A549 (cell line): ENCODE results near the gene RNH1. TPM values are rescaled to one million over a fixed set of nuclear protein-coding genes. Genes with fewer than 3 reads are reported as not detected.

Experiments used
- ATAC-seq, 2 experiments: fragments of 200-7000 bp in 1 of 2; fragments of >200 bp in 1 of 2; cut with Nextera tagmentation in 1 of 2; cut with Tn5 transposase in 1 of 2; 3 replicates each; pipeline versions ENCODE4 v1.8.0 to v1.9.1; 2018 to 2020; ENCODE audit warnings: mild to moderate bottlenecking in 1 of 2, moderate library complexity in 1 of 2
- CTCF ChIA-PET: fragments of 300-600 bp; sonication (Branson Sonifier 250); formaldehyde crosslinking; extraction: SDS; loops from one replicate; lab custom pipeline; 2021; ENCODE audit warnings: antibody characterized with exemption, inconsistent platforms; lab: Yijun Ruan, JAX
- POLR2A ChIA-PET: fragments of 350-600 bp; formaldehyde crosslinking; extraction: SDS; loops from one replicate; lab custom pipeline; 2021; ENCODE audit warnings: antibody characterized with exemption, inconsistent platforms; lab: Yijun Ruan, JAX
- DNase-seq, 2 experiments: peaks; one replicate each; pipeline versions ENCODE4 v3.0.0 to v3.0.0-alpha.2; 2011 to 2016; ENCODE audit warnings: low read depth in 1 of 2, low spot score in 1 of 2
- FAIRE-seq: peaks from 2 replicates; lab custom pipeline; 2011; peaks lifted over from hg19 to GRCh38; lab: Jason Lieb, UNC
- H3K27ac ChIP-seq, 2 experiments: fragments of >200 bp; sonication (Bioruptor Twin); formaldehyde crosslinking; 3 replicates each; pipeline ENCODE4 v1.5.1; 2016 to 2017
- H3K4me1 ChIP-seq: fragments of >200 bp; sonication (Bioruptor Twin); formaldehyde crosslinking; 3 replicates; pipeline ENCODE4 v1.6.1; 2016
- H3K4me2 ChIP-seq: fragments of >200 bp; sonication (Bioruptor Twin); formaldehyde crosslinking; 3 replicates; pipeline ENCODE4 v1.6.1; 2016
- H3K4me3 ChIP-seq: fragments of >200 bp; sonication (Bioruptor Twin); formaldehyde crosslinking; 3 replicates; pipeline ENCODE4 v1.5.1; 2016
- H3K9me3 ChIP-seq: fragments of >200 bp; sonication (Bioruptor Twin); formaldehyde crosslinking; 3 replicates; pipeline ENCODE4 v1.6.1; 2016
- BHLHE40 ChIP-seq: IDR thresholded peaks from 2 replicates; pipeline ENCODE4 v1.6.1; 2012; ENCODE audit warnings: low read depth, low read length, inconsistent platforms
- CEBPB ChIP-seq, 2 experiments: fragments of >200 bp in 1 of 2; sonication (Bioruptor Twin) in 1 of 2; formaldehyde crosslinking in 1 of 2; IDR thresholded peaks; 2 replicates each; pipeline ENCODE4 v1.6.1; 2012 to 2016
- CHD2 ChIP-seq: fragments of 150-350 bp; IDR thresholded peaks from 2 replicates; pipeline ENCODE4 v1.6.1; 2014; ENCODE audit warnings: low read length; ENCODE audit not compliant: partially characterized antibody
- EHMT2 ChIP-seq: fragments of 200-600 bp; sonication (generic); IDR thresholded peaks from 2 replicates; pipeline ENCODE4 v1.6.1; 2016; ENCODE audit warnings: antibody characterized with exemption, low read depth, mild to moderate bottlenecking, moderate library complexity
- FOXS1 ChIP-seq: fragments of 250-450 bp; sonication (Bioruptor Pico); IDR thresholded peaks from 2 replicates; pipeline ENCODE4 v1.5.0; 2020; ENCODE audit warnings: mild to moderate bottlenecking, moderate library complexity
- GATA3 ChIP-seq: IDR thresholded peaks from 2 replicates; pipeline ENCODE4 v1.6.1; 2012; ENCODE audit warnings: borderline replicate concordance
- HDAC2 ChIP-seq: fragments of 200-600 bp; sonication (generic); IDR thresholded peaks from 2 replicates; pipeline ENCODE4 v1.6.1; 2016
- HMGXB4 ChIP-seq: fragments of 250-450 bp; sonication (Bioruptor Pico); IDR thresholded peaks from 2 replicates; pipeline ENCODE4 v1.5.0; 2021; ENCODE audit warnings: mild to moderate bottlenecking, moderate library complexity, borderline replicate concordance
- HOXB13 ChIP-seq: fragments of 250-450 bp; sonication (Bioruptor Pico); IDR thresholded peaks from 2 replicates; pipeline ENCODE4 v1.5.0; 2020; ENCODE audit warnings: low read depth, mild to moderate bottlenecking, moderate library complexity
- HOXB5 ChIP-seq: fragments of 250-450 bp; sonication (Bioruptor Pico); IDR thresholded peaks from 2 replicates; pipeline ENCODE4 v1.5.0; 2020; ENCODE audit warnings: mild to moderate bottlenecking, moderate library complexity
- JUN ChIP-seq, 2 experiments: fragments of >200 bp; sonication (Bioruptor Twin); formaldehyde crosslinking; IDR thresholded peaks; 2 replicates in 1 of 2; 3 replicates in 1 of 2; pipeline ENCODE4 v1.6.1; 2016 to 2017
- JUNB ChIP-seq: fragments of >200 bp; sonication (Bioruptor Twin); formaldehyde crosslinking; IDR thresholded peaks from 2 replicates; pipeline ENCODE4 v1.6.1; 2016
- MAX ChIP-seq: IDR thresholded peaks from 2 replicates; pipeline ENCODE4 v1.6.1; 2012
- NR3C1 ChIP-seq: fragments of >200 bp; sonication (Bioruptor Twin); formaldehyde crosslinking; IDR thresholded peaks from 3 replicates; pipeline ENCODE4 v1.6.1; 2017
- PHF8 ChIP-seq: fragments of 200-600 bp; sonication (generic); IDR thresholded peaks from 2 replicates; pipeline ENCODE4 v1.6.1; 2016; ENCODE audit warnings: low read depth, mild to moderate bottlenecking, antibody characterized with exemption, moderate library complexity, borderline replicate concordance
- RCOR1 ChIP-seq: fragments of 150-350 bp; IDR thresholded peaks from 2 replicates; pipeline ENCODE4 v1.6.1; 2014; ENCODE audit warnings: antibody characterized with exemption, low read length, low read depth
- TFCP2L1 ChIP-seq: fragments of 250-450 bp; sonication (Bioruptor Pico); IDR thresholded peaks from 2 replicates; pipeline ENCODE4 v1.5.0; 2021; ENCODE audit warnings: mild to moderate bottlenecking
- ZC3H11A ChIP-seq: fragments of 450-650 bp; IDR thresholded peaks from 2 replicates; pipeline ENCODE4 v1.6.1; 2014; ENCODE audit warnings: antibody characterized with exemption, mild to moderate bottlenecking
- ZNF302 ChIP-seq: fragments of 250-450 bp; sonication (Bioruptor Pico); IDR thresholded peaks from 2 replicates; pipeline ENCODE4 v1.9.0; 2021; ENCODE audit warnings: inconsistent platforms, mild to moderate bottlenecking, moderate library complexity
- ZSCAN20 ChIP-seq: fragments of 250-450 bp; sonication (Bioruptor Pico); IDR thresholded peaks from 2 replicates; pipeline ENCODE4 v1.8.0; 2022; ENCODE audit warnings: mild to moderate bottlenecking, moderate library complexity
- WGBS: methylation state at CpG from one replicate; pipeline ENCODE4 v1.1.6; 2017; ENCODE audit errors: missing lambda C conversion rate; 5-methylcytosine and 5-hydroxymethylcytosine counted together
- polyA plus RNA-seq, 4 experiments: library from polyadenylated mRNA; depleted of rRNA in 3 of 4; stranded (reverse); fragments of >200 nt; fragmentation: RNase III in 1 of 4; extraction: RNeasy Plus Mini Kit Qiagen cat#74134 plus additional on column Dnase treatment in 1 of 4; gene quantifications; 2 replicates in 3 of 4; 3 replicates in 1 of 4; pipeline ENCODE4 v1.2.3, GENCODE V29; 2011 to 2017
- TF ChIP-seq, protein P1 (sequence below): fragments of 450-650 bp; IDR thresholded peaks from 2 replicates; pipeline ENCODE4 v1.6.1; 2014; ENCODE audit warnings: antibody characterized with exemption
- TF ChIP-seq, protein P2 (sequence below): IDR thresholded peaks from 2 replicates; pipeline ENCODE4 v1.6.1; 2012; ENCODE audit warnings: low read depth, borderline replicate concordance
- TF ChIP-seq, protein P3 (sequence below): fragments of 200-600 bp; sonication (generic); IDR thresholded peaks from 2 replicates; pipeline ENCODE4 v1.6.1; 2016; ENCODE audit warnings: antibody characterized with exemption, mild to moderate bottlenecking, moderate library complexity

Gene RNH1
- polyA plus RNA-seq, 2 of the 4 experiments (the other 2 are of a cell fraction) = 85.8 to 135 TPM

GRCh38 chr11:459511-460220, 47.4 kb downstream of the RNH1 start (continued):
- TF ChIP-seq GATA3 (no peak), JUNB (no peak), JUN (IDR thresholded peaks at IDR 0.05) (no peak), CEBPB (IDR thresholded peaks at IDR 0.05) (no peak), PHF8 (no peak), CHD2 (no peak), HOXB5 (CRISPR knock-in tag) (no peak)
- TF ChIP-seq, protein P1, sequence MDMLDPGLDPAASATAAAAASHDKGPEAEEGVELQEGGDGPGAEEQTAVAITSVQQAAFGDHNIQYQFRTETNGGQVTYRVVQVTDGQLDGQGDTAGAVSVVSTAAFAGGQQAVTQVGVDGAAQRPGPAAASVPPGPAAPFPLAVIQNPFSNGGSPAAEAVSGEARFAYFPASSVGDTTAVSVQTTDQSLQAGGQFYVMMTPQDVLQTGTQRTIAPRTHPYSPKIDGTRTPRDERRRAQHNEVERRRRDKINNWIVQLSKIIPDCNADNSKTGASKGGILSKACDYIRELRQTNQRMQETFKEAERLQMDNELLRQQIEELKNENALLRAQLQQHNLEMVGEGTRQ = no peak

DNA sequence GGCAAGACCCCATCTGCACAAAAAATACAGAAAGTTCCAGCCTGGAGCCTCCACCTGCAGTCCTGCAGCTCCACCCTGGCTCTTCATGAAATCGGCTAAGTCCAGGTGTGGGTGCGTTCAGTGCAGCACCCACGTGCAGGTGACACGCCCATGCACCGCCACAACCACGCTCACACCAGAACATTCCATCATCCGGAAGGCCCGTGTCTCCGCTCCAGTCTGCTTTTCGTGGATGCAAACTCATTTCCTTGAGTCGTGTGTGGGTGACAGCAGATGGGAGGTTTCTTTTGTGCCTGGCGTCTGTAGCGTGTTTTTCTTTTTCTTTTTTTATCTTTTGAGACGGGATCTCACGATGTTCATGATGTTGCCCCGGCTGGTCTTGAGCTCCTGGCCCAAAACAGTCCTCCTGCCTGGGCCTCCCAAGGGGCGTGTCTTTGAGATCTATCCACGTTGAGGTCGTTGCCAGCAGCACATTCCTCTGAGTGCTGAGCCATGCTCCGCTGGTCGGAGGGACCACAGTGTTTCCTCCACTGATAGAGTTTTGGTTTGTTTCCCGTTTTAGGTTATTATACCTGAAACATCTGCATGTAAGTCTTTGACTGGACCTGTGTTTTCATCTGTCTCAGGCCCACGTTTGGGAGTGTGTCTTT, 49.8 kb downstream of the RNH1 start:
- FAIRE-seq = no peak
- WGBS = 90% methylated on average over 23 of the region's 23 CpGs
- no peak for DNase-seq
- no peaks in the 10 kb centered on the region for H3K9me3 ChIP-seq
- CTCF ChIA-PET = interaction anchor here (1.7 kb wide), 1 partner anchor 9 kb away, joined by 5 read pairs; no protein-coding TSS in a partner anchor
- TF ChIP-seq HOXB5 (CRISPR knock-in tag) = no peak
- TF ChIP-seq, protein P2, sequence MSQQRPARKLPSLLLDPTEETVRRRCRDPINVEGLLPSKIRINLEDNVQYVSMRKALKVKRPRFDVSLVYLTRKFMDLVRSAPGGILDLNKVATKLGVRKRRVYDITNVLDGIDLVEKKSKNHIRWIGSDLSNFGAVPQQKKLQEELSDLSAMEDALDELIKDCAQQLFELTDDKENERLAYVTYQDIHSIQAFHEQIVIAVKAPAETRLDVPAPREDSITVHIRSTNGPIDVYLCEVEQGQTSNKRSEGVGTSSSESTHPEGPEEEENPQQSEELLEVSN = no peak
- no peak for TF ChIP-seq GATA3
- no peak for TF ChIP-seq BHLHE40
- no peak for TF ChIP-seq HMGXB4 (CRISPR knock-in tag)
- TF ChIP-seq ZNF302 (CRISPR knock-in tag) = no peak
- no peak for TF ChIP-seq EHMT2
- no peak for TF ChIP-seq HOXB13 (CRISPR knock-in tag)
- no peak for TF ChIP-seq FOXS1 (CRISPR knock-in tag)
- TF ChIP-seq JUN (IDR thresholded peaks at IDR 0.05) = no peak
- TF ChIP-seq TFCP2L1 (CRISPR knock-in tag) = no peak
- no peak for TF ChIP-seq NR3C1
- TF ChIP-seq, protein P3, sequence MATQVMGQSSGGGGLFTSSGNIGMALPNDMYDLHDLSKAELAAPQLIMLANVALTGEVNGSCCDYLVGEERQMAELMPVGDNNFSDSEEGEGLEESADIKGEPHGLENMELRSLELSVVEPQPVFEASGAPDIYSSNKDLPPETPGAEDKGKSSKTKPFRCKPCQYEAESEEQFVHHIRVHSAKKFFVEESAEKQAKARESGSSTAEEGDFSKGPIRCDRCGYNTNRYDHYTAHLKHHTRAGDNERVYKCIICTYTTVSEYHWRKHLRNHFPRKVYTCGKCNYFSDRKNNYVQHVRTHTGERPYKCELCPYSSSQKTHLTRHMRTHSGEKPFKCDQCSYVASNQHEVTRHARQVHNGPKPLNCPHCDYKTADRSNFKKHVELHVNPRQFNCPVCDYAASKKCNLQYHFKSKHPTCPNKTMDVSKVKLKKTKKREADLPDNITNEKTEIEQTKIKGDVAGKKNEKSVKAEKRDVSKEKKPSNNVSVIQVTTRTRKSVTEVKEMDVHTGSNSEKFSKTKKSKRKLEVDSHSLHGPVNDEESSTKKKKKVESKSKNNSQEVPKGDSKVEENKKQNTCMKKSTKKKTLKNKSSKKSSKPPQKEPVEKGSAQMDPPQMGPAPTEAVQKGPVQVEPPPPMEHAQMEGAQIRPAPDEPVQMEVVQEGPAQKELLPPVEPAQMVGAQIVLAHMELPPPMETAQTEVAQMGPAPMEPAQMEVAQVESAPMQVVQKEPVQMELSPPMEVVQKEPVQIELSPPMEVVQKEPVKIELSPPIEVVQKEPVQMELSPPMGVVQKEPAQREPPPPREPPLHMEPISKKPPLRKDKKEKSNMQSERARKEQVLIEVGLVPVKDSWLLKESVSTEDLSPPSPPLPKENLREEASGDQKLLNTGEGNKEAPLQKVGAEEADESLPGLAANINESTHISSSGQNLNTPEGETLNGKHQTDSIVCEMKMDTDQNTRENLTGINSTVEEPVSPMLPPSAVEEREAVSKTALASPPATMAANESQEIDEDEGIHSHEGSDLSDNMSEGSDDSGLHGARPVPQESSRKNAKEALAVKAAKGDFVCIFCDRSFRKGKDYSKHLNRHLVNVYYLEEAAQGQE = no peak
- TF ChIP-seq RCOR1 = no peak
- TF ChIP-seq PHF8 = no peak
- no peak for TF ChIP-seq HDAC2
- no peak for TF ChIP-seq JUNB
- no peak for TF ChIP-seq ZSCAN20 (CRISPR knock-in tag)
- TF ChIP-seq MAX = no peak
- TF ChIP-seq ZC3H11A = no peak
- no peak overlapping the region for H3K27ac ChIP-seq
- ATAC-seq = no peak
- H3K4me3 ChIP-seq = no peak overlapping the region
- H3K4me2 ChIP-seq = no peak overlapping the region
- POLR2A ChIA-PET = no interaction called here
- peaks cover 20% of the 10 kb centered on the region for H3K4me1 ChIP-seq
